IPS-NIHi7 (cell line): ENCODE data around the gene BBOF1.

Experiments used
- DNase-seq: peaks from one replicate; pipeline ENCODE4 v3.0.0; 2012; ENCODE audit warnings: mixed read lengths; ENCODE audit errors: extremely low spot score

BBOF1 gene

DNA sequence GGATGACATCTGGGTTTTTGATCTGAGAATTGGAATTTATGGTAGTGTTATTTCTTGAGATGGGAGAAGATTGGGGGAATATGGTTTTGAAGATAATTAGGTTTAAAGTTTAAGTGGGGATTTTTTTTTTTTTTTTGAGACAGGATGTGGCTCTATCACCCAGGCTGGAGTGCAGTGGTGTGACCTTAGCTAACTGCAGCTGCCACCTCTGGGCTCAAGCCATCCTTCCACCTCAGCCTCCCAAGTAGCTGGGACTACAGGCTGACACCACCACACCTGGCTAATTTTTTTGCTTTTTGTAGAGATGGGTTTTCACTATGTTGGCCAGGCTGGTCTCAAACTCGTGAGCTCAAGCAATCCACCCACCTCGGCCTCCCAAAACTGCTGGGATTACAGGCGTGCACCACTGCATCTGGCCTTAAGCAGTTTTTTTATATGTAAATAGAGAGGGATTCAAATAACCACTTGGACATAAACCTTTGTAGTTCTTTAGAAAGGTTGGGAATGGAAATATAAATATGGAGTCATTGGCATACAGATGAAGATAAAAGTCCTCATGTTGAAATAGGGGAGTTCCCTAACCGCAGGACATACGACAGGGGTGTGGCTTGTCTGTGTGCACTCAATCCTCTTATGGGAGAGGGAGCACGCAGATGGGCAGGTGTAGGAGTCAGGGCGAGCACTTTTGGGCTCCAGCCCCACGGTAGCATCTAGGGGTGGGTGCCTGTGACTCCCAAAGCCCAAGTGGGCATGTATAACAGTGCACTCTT lies 70.3 kb downstream of the BBOF1 start:
- DNase-seq, result no peak

DNA sequence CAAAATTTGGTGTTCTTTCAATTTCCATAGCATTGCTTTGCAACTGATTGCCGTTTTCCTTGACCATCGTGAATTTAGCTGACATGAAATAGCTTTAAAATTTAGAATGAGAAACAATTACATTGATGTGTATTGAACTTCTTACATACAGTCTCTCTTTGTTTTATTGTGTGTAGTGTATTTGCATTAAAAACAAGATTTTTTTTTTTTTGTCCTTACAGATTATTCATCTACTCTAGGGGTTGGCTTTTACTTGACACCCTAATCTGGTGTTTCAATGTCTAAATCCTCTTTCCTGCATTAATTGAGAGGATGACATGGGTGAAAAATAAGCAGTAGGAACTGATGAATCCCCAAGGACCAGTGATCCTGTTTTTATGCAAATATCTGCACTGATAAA lies 86.2 kb downstream of the BBOF1 start:
- DNase-seq, result no peak

DNA sequence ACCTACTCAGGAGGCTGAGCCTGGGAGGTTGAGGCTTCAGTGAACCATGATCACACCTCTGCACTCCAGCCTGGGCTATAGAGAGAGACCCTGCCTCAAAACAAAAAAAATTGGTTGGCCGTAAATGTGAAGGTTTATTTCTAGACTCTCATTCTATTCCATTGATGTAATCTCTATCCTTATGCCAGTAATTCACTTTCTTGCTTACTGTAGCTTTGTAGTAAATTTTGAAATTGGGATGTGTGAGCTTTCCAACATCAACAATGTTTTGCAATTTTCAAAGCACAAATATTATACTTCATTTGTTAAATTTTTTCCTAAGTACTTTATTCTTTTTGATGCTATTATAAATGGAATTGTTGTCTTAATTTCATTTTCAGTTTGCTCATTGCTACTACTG lies 90.2 kb downstream of the BBOF1 start:
- DNase-seq, result no peak

DNA sequence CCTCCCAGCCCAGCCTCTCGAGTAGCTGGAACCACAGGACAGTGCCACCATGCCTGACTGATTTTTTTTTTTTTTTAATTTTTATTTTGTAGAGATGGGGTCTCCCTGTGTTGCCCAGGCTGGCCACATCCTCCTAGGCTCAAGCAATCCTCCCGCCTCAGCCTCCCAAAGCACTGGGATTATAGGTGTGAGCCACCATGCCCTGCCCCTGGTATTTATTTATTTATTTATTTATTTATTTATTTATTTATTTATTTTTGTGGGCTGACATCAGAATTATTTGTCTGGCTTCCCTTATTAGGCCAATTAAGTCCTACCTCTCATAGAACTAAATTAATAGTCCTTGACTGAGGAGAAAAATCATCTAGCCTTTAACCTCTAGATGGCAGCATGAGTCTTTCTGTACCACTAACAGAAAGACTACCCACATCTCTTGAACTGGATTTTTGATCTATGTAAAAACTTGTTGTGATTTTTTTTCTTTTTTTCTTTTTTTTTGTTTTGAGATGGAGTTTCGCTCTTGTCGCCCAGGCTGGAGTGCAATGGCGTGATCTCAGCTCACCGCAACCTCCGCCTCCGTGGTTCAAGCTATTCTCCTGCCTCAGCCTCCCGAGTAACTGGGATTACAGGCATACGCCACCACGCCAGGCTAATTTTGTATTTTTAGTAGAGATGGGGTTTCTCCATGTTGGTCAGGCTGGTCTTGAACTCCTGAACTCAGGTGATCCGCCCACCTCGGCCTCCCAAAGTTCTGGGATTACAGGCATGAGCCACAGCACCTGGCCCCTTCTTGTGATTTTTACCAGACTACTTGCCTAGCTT lies 92.5 kb downstream of the BBOF1 start:
- DNase-seq, result peak; percentile 46
